ENCODE results near the gene IMP3. TPM values are rescaled to one million over a fixed set of nuclear protein-coding genes. Genes with fewer than 3 reads are reported as not detected.

IMP3 gene
- total and polyA plus RNA-seq, 10 donors: 51.3 to 177 (median 103) TPM

DNA sequence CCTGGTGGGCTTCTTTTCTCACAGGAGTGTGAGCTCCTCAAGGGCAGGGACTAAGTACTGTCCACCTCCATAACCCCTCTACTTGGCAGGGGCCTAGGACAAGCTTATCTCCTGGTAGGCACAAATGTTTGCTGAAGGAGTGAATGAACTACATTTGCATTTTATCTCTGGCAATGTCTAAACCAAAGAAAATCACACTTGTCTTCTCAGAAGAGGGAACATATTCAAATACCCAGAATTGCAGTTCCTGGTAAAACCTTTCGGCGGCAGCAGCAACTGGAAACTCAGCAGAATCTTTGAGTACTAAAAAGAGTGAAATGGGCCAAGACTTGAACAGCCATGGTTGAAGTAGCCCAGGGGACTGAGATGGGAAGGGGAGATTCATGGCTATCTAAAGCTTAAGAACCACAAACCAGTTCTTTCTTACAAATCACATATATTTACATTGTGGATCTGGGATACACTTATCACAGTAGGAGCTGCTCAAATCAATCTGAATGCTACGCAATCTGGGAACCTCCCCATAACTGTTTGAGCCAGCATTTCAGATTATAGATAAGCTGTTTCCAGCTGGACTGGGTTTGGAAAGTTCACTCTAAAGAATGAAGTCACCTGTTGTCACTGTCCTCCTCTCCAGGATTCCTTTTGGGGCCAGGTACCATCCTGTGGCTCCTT, 42.2 kb downstream of the IMP3 start:
- Histone ChIP-seq H3K27me3 (replicated peaks in 1 of 7) (no peaks in the 10 kb centered on the region), H3K27ac (no peak overlapping the region), H3K4me1 (peaks cover 0 to 15% (median 2%) of the 10 kb centered on the region in 6 donors), H3K36me3 (peaks cover 5 to 100% (median 57%) of the 10 kb centered on the region in 6 donors), H3K9me3 (no peaks in the 10 kb centered on the region), H3K4me3 (no peak overlapping the region)
- DNase-seq: no peak
- TF ChIP-seq POLR2AphosphoS5 (IDR thresholded peaks at IDR 0.05) (no peak), POLR2A (IDR thresholded peaks at IDR 0.05) (no peak)
- TF ChIP-seq, protein P1, sequence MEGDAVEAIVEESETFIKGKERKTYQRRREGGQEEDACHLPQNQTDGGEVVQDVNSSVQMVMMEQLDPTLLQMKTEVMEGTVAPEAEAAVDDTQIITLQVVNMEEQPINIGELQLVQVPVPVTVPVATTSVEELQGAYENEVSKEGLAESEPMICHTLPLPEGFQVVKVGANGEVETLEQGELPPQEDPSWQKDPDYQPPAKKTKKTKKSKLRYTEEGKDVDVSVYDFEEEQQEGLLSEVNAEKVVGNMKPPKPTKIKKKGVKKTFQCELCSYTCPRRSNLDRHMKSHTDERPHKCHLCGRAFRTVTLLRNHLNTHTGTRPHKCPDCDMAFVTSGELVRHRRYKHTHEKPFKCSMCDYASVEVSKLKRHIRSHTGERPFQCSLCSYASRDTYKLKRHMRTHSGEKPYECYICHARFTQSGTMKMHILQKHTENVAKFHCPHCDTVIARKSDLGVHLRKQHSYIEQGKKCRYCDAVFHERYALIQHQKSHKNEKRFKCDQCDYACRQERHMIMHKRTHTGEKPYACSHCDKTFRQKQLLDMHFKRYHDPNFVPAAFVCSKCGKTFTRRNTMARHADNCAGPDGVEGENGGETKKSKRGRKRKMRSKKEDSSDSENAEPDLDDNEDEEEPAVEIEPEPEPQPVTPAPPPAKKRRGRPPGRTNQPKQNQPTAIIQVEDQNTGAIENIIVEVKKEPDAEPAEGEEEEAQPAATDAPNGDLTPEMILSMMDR (IDR thresholded peaks at IDR 0.05 in 8 of 11, conservative IDR thresholded peaks at IDR 0.05 in 3 of 11): peak in 6 of 11 experiments; percentile 17 to 48 (median 34)
- intact Hi-C loops (cut with DNase I; ENCODE audit: low total_unique reads): no loop called here
- WGBS, 5 donors: 61 to 74% (median 74%) methylated on average over 3 of the region's 3 CpGs

DNA sequence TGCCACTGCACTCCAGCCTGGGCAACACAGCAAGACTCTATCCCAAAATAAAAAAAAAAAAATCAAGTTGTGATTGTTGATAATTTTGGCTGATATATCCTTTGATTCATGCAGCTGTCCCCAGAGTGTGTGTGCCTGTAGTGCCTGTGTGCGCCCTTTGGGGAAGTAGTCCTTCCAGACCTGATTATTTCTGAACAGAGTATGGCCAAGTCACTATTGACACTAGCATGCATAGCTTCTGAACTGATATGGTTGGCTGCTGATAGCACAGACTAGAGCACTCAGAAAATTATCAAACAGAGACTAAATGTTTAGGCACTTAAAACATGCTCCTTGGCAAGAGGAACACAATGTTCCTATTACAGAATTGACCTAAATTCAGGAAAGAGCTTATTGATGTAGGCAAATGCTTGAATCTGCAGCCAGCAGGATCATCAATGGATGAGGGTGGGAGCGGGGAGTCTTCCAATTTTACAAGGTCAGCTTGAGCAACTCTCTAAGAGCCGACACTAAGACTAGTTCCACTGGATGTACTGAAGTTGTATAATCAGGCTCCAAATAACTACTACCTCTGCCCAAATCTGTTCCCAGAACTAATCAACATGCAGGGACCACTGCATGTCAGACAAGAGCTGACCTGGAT, 43.2 kb downstream of the IMP3 start:
- H3K27ac ChIP-seq: no peak overlapping the region
- no peaks in the 10 kb centered on the region for H3K27me3 ChIP-seq (replicated peaks in 1 of 7)
- DNase-seq: no peak
- WGBS, 5 donors: 90 to 100% (median 96%) methylated on average over 3 of the region's 3 CpGs
- H3K9me3 ChIP-seq: no peaks in the 10 kb centered on the region
- no peak overlapping the region for H3K4me3 ChIP-seq
- peaks cover 0 to 15% (median 2%) of the 10 kb centered on the region in 6 donors for H3K4me1 ChIP-seq
- intact Hi-C loops (cut with DNase I; ENCODE audit: low total_unique reads): no loop called here
- peaks cover 5 to 100% (median 55%) of the 10 kb centered on the region in 6 donors for H3K36me3 ChIP-seq
- TF ChIP-seq POLR2AphosphoS5 (IDR thresholded peaks at IDR 0.05): no peak
- no peak for TF ChIP-seq POLR2A (IDR thresholded peaks at IDR 0.05)
- TF ChIP-seq, protein P1 (IDR thresholded peaks at IDR 0.05 in 8 of 11, conservative IDR thresholded peaks at IDR 0.05 in 3 of 11): no peak

DNA sequence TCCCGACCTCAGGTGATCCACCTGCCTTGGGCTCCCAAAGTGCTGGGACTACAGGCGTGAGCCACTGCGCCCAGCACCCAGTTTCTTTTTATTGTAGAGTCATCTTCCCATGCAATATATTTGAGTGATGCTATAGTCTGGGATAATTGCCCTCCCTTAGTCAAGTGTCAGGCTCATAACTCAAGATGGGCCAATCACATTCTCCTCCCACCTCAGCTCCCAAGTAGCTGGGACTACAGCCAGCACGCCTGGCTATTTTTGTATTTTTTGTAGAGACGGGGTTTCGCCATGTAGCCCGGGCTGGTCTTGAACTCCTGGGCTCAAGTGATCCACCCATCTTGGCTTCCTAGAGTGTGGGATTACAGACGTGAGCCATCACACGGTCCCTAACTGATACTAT, 45.7 kb downstream of the IMP3 start:
- WGBS, 5 donors: 92 to 99% (median 94%) methylated on average over 9 of the region's 9 CpGs
- H3K27ac ChIP-seq: no peak overlapping the region
- no peaks in the 10 kb centered on the region for H3K27me3 ChIP-seq (replicated peaks in 1 of 7)
- H3K9me3 ChIP-seq: no peaks in the 10 kb centered on the region
- intact Hi-C loops (cut with DNase I; ENCODE audit: low total_unique reads): no loop called here
- H3K4me3 ChIP-seq: no peak overlapping the region
- peaks cover 0 to 15% (median 2%) of the 10 kb centered on the region in 6 donors for H3K4me1 ChIP-seq
- H3K36me3 ChIP-seq: peaks cover 0 to 92% (median 36%) of the 10 kb centered on the region in 6 donors
- TF ChIP-seq POLR2A (IDR thresholded peaks at IDR 0.05) (no peak), POLR2AphosphoS5 (IDR thresholded peaks at IDR 0.05) (no peak)
- TF ChIP-seq, protein P1 (IDR thresholded peaks at IDR 0.05 in 8 of 11, conservative IDR thresholded peaks at IDR 0.05 in 3 of 11): no peak
- no peak for DNase-seq

DNA sequence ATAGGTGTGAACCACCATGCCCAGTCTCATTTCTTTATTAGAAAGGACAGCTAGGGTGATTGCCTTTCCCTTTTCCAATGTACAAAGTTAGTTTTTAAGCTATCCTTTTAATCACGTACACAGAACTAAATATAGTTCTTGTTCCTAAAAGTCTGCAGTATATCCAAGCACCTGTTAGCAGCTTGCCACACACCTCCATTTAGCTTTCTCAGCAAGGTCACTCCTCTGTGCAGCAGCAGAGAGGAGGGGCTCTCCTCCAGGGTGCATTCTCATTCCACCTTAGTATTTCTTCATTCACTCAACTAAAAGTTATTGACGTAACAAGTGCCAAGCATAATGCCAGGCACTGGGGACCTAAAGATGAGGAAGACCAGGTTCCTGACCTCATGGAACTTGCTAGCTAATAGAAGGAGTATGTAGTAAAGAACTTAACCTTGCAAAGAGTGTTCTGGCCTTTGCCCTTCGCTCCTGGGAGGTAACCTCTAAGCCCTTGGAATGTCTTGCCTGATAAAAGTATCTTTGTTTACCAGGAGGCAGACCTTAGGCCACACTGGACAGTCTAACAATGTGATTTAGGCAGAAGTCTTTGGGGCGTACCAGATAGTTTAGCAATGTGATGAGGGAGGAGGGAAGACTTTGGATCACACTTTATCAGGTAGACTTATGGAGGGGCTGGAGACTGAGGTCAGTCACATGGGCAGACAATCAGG, 48.2 kb downstream of the IMP3 start:
- peaks cover 0 to 79% (median 16%) of the 10 kb centered on the region in 6 donors for H3K36me3 ChIP-seq
- 90 to 99% (median 94%) methylated on average over 4 of the region's 4 CpGs for WGBS, 5 donors
- H3K9me3 ChIP-seq: no peaks in the 10 kb centered on the region
- intact Hi-C loops (cut with DNase I; ENCODE audit: low total_unique reads): no loop called here
- H3K4me3 ChIP-seq: no peak overlapping the region
- H3K27me3 ChIP-seq (replicated peaks in 1 of 7): no peaks in the 10 kb centered on the region
- no peaks in the 10 kb centered on the region for H3K4me1 ChIP-seq
- no peak for DNase-seq
- no peak overlapping the region for H3K27ac ChIP-seq
- no peak for TF ChIP-seq POLR2A (IDR thresholded peaks at IDR 0.05)
- TF ChIP-seq POLR2AphosphoS5 (IDR thresholded peaks at IDR 0.05): no peak
- TF ChIP-seq, protein P1 (IDR thresholded peaks at IDR 0.05 in 8 of 11, conservative IDR thresholded peaks at IDR 0.05 in 3 of 11): no peak
